Endothelial cell of umbilical vein (primary cell): Measurements from ENCODE around the gene TMEM167B. TPM values are rescaled to one million over a fixed set of nuclear protein-coding genes. Genes with fewer than 3 reads are reported as not detected.

ENCODE experiments used
- BruUV-seq: library from RNA; stranded (reverse); fragments of 400-500 nt; replicated peaks from 2 replicates; lab custom pipeline; 2021; lab: Mats Ljungman, UMichigan
- CTCF ChIA-PET: fragments of 300-600, 350-600 bp; sonication (Branson Sonifier 250); formaldehyde crosslinking; loops from one replicate; lab custom pipeline; 2021; ENCODE audit warnings: antibody characterized with exemption, inconsistent platforms; lab: Charles Lee
- POLR2A ChIA-PET: fragments of 300-600, 350-600 bp; sonication (Branson Sonifier 250); formaldehyde crosslinking; loops from one replicate; lab custom pipeline; 2021; ENCODE audit warnings: antibody characterized with exemption, inconsistent platforms; lab: Charles Lee
- DNase-seq: peaks from one replicate; pipeline ENCODE4 v3.0.0-alpha.2; 2011; ENCODE audit warnings: low read depth, low spot score
- FAIRE-seq: peaks from 2 replicates; lab custom pipeline; 2011; peaks lifted over from hg19 to GRCh38; lab: Jason Lieb, UNC
- H2AFZ ChIP-seq: 2 replicates; pipeline ENCODE4 v1.6.0; 2012; ENCODE audit warnings: low read depth, low read length, control low read depth, inconsistent platforms
- H3K27ac ChIP-seq: 2 replicates; pipeline ENCODE4 v1.5.1; 2011; ENCODE audit warnings: low read depth, mild to moderate bottlenecking, control low read depth, low read length, moderate library complexity; ENCODE audit not compliant: insufficient read depth
- H3K27me3 ChIP-seq, 2 experiments: 2 replicates each; pipeline versions ENCODE4 v1.6.0 to v1.6.1; 2011; ENCODE audit warnings: low read length in 2 of 2, mixed read lengths in 1 of 2; ENCODE audit not compliant: control insufficient read depth in 2 of 2, insufficient read depth in 2 of 2
- H3K36me3 ChIP-seq, 2 experiments: 2 replicates in 1 of 2; 3 replicates in 1 of 2; pipeline ENCODE4 v1.5.1; 2011; ENCODE audit warnings: low read length in 2 of 2, mild to moderate bottlenecking in 1 of 2, moderate library complexity in 1 of 2; ENCODE audit not compliant: control insufficient read depth in 2 of 2, insufficient read depth in 2 of 2; ENCODE audit errors: extremely low read depth in 1 of 2
- H3K4me1 ChIP-seq: 3 replicates; pipeline ENCODE4 v1.5.1; 2011; ENCODE audit warnings: mild to moderate bottlenecking, low read length; ENCODE audit not compliant: control insufficient read depth, insufficient read depth; ENCODE audit errors: extremely low read depth
- H3K4me2 ChIP-seq: 2 replicates; pipeline ENCODE4 v1.6.1; 2011; ENCODE audit warnings: low read length, control low read depth, mixed read lengths; ENCODE audit not compliant: insufficient read depth
- H3K4me3 ChIP-seq, 3 experiments: fragments of 200-600 bp in 1 of 3; sonication (generic), shearing (Covaris generic) in 1 of 3; replicated peaks in 1 of 3; 2 replicates each; pipeline ENCODE4 v1.5.1; 2011 to 2016; ENCODE audit warnings: control low read depth in 3 of 3, low read length in 3 of 3, mild to moderate bottlenecking in 2 of 3, inconsistent platforms in 1 of 3, low read depth in 1 of 3, moderate library complexity in 1 of 3; ENCODE audit not compliant: insufficient read depth in 1 of 3
- H3K79me2 ChIP-seq: 2 replicates; pipeline ENCODE4 v1.6.0; 2012; ENCODE audit warnings: low read length, inconsistent platforms; ENCODE audit not compliant: control insufficient read depth, insufficient read depth
- H3K9ac ChIP-seq: replicated peaks from 2 replicates; pipeline ENCODE3; 2011; ENCODE audit warnings: low read length, control low read depth; ENCODE audit not compliant: insufficient read depth; ENCODE audit errors: extremely low read depth
- H3K9me1 ChIP-seq: replicated peaks from 3 replicates; pipeline ENCODE4 v1.6.0; 2011; ENCODE audit warnings: mild to moderate bottlenecking, low read length; ENCODE audit not compliant: control insufficient read depth, insufficient read depth; ENCODE audit errors: extremely low read depth
- H3K9me3 ChIP-seq: replicated peaks from 2 replicates; pipeline ENCODE4 v1.5.1; 2012; ENCODE audit warnings: low read length, inconsistent platforms; ENCODE audit not compliant: control insufficient read depth, insufficient read depth
- H4K20me1 ChIP-seq: replicated peaks from 2 replicates; pipeline ENCODE3; 2011; ENCODE audit warnings: mild to moderate bottlenecking, low read length; ENCODE audit not compliant: control insufficient read depth, insufficient read depth; ENCODE audit errors: extremely low read depth
- EZH2 ChIP-seq: IDR thresholded peaks from 2 replicates; pipeline ENCODE4 v1.6.1; 2012; ENCODE audit warnings: borderline replicate concordance, low read depth, mild to moderate bottlenecking, moderate library complexity, low read length, inconsistent platforms; ENCODE audit not compliant: severe bottlenecking
- FOS ChIP-seq: IDR thresholded peaks from 2 replicates; pipeline ENCODE4 v1.6.1; 2011; ENCODE audit warnings: mild to moderate bottlenecking, low read length, moderate library complexity, borderline replicate concordance; ENCODE audit not compliant: insufficient read depth
- GATA2 ChIP-seq: IDR thresholded peaks from 2 replicates; pipeline ENCODE4 v1.7.0; 2011; ENCODE audit warnings: low read depth, mild to moderate bottlenecking, moderate library complexity, mixed read lengths, low read length; ENCODE audit not compliant: insufficient read length, insufficient read depth
- JUN ChIP-seq: IDR thresholded peaks from 2 replicates; pipeline ENCODE4 v1.6.1; 2011; ENCODE audit warnings: borderline replicate concordance, low read depth; ENCODE audit not compliant: insufficient read length, insufficient read depth
- MYC ChIP-seq: IDR thresholded peaks from one replicate; pipeline ENCODE4 v1.6.1; 2011; ENCODE audit warnings: mild to moderate bottlenecking, low read depth, low read length
- POLR2A ChIP-seq: IDR thresholded peaks from 2 replicates; pipeline ENCODE4 v1.6.1; 2012; ENCODE audit warnings: low read depth, mild to moderate bottlenecking, control low read depth, low read length
- POLR2AphosphoS5 ChIP-seq: IDR thresholded peaks from 2 replicates; pipeline ENCODE4 v1.6.1; 2012; ENCODE audit warnings: low read depth, mild to moderate bottlenecking, control low read depth, low read length, moderate library complexity; ENCODE audit not compliant: insufficient read depth
- dilution Hi-C: fragments of 300-500 bp; cut with MboI; formaldehyde crosslinking; loops from one replicate; pipeline ENCODE4 v1.15.0; 2019; ENCODE audit warnings: low sequenced_read_pairs; ENCODE audit not compliant: extremely low pct_ligation_motif_present
- intact Hi-C: fragments of 100-400 bp; cut with micrococcal nuclease; formaldehyde crosslinking; loops from one replicate; pipeline ENCODE4 v1.10.0; 2022
- polyA plus RNA-seq, 4 experiments: library from polyadenylated mRNA; depleted of rRNA in 3 of 4; stranded (reverse) in 3 of 4; unstranded in 1 of 4; fragments of >200 nt; gene quantifications; 2 replicates each; pipeline versions ENCODE4 v1.2.1 to v1.2.3, GENCODE V29; 2011 to 2012; ENCODE audit warnings: missing spikeins in 1 of 4
- total RNA-seq: library from RNA; stranded (reverse); gene quantifications from 2 replicates; pipeline ENCODE4 v1.2.3, GENCODE V29; 2021
- TF ChIP-seq, protein P1 (sequence below): IDR thresholded peaks from 2 replicates; pipeline ENCODE4 v1.6.1; 2011; ENCODE audit not compliant: insufficient read depth, insufficient read length
- TF ChIP-seq, protein P2 (sequence below), 2 donors: IDR thresholded peaks; 1 replicate in 1 of 2; 2 replicates in 1 of 2; pipeline ENCODE4 v1.5.1; 2011; ENCODE audit warnings: low read length in 2 of 2, mild to moderate bottlenecking in 2 of 2, moderate library complexity in 2 of 2, control low read depth in 1 of 2, inconsistent platforms in 1 of 2, low read depth in 1 of 2; ENCODE audit not compliant: insufficient read depth in 1 of 2; ENCODE audit errors: extremely low read depth in 1 of 2

The TMEM167B gene
- total and polyA plus RNA-seq, 2 donors (not counting 3 experiments of a cell fraction or from before 2014, with no cell fraction given): 6.7 to 21.1 TPM

DNA sequence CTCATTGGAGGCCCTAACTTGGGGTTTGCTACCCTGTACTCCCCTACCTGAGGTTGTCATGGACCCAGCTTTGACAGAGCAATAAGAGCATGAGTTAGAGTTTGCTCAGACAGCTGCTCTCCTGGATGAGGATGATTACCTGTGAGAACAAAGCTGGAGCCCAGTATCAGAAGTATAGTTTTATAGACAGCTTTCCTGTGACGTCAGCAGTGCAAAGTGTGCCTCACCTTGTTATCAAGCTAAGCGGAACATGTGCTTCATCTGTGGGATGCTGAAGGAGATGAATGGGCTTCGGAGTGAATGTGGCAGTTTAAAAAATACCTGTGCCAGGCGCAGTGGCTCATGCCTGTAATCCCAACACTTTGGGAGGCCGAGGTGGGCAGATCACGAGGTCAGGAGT lies 43.2 kb upstream of the TMEM167B start:
- no TSS peak for BruUV-seq
- FAIRE-seq: no peak
- Histone ChIP-seq H3K9me3 (no peaks in the 10 kb centered on the region), H3K4me1 (peaks cover 2% of the 10 kb centered on the region), H3K4me2 (no peak overlapping the region), H3K27me3 (no peaks in the 10 kb centered on the region), H3K9ac (no peak overlapping the region), H3K27ac (no peak overlapping the region), H3K4me3 (no peak overlapping the region), H2AFZ (no peak overlapping the region), H4K20me1 (no peaks in the 10 kb centered on the region), H3K36me3 (no peaks in the 10 kb centered on the region), H3K9me1 (no peaks in the 10 kb centered on the region), H3K79me2 (no peaks in the 10 kb centered on the region)
- intact Hi-C loops: no loop called here
- ChIA-PET POLR2A (no interaction called here), CTCF (interaction anchor here (1.1 to 1.4 kb wide), 2 partner anchors 20 to 29 kb away, joined by 3 to 4 read pairs; no protein-coding TSS in a partner anchor)
- DNase-seq: no peak
- dilution Hi-C loops: no loop called here
- TF ChIP-seq, protein P1, sequence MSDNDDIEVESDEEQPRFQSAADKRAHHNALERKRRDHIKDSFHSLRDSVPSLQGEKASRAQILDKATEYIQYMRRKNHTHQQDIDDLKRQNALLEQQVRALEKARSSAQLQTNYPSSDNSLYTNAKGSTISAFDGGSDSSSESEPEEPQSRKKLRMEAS: no peak
- TF ChIP-seq JUN (no peak), GATA2 (no peak), POLR2A (no peak), EZH2 (no peak), MYC (no peak), FOS (no peak), POLR2AphosphoS5 (no peak)
- TF ChIP-seq, protein P2, sequence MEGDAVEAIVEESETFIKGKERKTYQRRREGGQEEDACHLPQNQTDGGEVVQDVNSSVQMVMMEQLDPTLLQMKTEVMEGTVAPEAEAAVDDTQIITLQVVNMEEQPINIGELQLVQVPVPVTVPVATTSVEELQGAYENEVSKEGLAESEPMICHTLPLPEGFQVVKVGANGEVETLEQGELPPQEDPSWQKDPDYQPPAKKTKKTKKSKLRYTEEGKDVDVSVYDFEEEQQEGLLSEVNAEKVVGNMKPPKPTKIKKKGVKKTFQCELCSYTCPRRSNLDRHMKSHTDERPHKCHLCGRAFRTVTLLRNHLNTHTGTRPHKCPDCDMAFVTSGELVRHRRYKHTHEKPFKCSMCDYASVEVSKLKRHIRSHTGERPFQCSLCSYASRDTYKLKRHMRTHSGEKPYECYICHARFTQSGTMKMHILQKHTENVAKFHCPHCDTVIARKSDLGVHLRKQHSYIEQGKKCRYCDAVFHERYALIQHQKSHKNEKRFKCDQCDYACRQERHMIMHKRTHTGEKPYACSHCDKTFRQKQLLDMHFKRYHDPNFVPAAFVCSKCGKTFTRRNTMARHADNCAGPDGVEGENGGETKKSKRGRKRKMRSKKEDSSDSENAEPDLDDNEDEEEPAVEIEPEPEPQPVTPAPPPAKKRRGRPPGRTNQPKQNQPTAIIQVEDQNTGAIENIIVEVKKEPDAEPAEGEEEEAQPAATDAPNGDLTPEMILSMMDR (IDR thresholded peaks at IDR 0.05; ENCODE audit: extremely low read depth in 1 of 2, insufficient read depth in 1 of 2, low read depth in 1 of 2, low read length in 2 of 2): no peak
